ENCODE results near the gene ZFAND3.

Gene ZFAND3

GRCh38 chr6:38078671-38079070 lies 259.1 kb downstream of the ZFAND3 start:
- H3K36me3 ChIP-seq: no peaks in the 10 kb centered on the region; the same call in 1 of the 2 replicates
- no peaks in the 10 kb centered on the region for H3K9me3 ChIP-seq (ENCODE audit: severe bottlenecking)
- no peak overlapping the region for H3K4me3 ChIP-seq (ENCODE audit: low read depth, low read length)
- H3K27ac ChIP-seq: no peak overlapping the region
- TF ChIP-seq CTCF (IDR thresholded peaks at IDR 0.05; ENCODE audit: low read depth, low read length): no peak
- DNase-seq: no peak
- H3K27me3 ChIP-seq (ENCODE audit: insufficient read depth, low read depth, severe bottlenecking): no peaks in the 10 kb centered on the region

- no peak for TF ChIP-seq CTCF (IDR thresholded peaks at IDR 0.05; ENCODE audit: low read depth, low read length)
- H3K4me3 ChIP-seq (ENCODE audit: low read depth, low read length): no peak overlapping the region
- H3K36me3 ChIP-seq: no peaks in the 10 kb centered on the region; the same call in 1 of the 2 replicates
- no peaks in the 10 kb centered on the region for H3K9me3 ChIP-seq (ENCODE audit: severe bottlenecking)
- no peak for DNase-seq
- no peak overlapping the region for H3K27ac ChIP-seq
- no peaks in the 10 kb centered on the region for H3K27me3 ChIP-seq (ENCODE audit: insufficient read depth, low read depth, severe bottlenecking)
These were observed 259.6 kb downstream of the ZFAND3 start for GRCh38 chr6:38079107-38079506.

DNA sequence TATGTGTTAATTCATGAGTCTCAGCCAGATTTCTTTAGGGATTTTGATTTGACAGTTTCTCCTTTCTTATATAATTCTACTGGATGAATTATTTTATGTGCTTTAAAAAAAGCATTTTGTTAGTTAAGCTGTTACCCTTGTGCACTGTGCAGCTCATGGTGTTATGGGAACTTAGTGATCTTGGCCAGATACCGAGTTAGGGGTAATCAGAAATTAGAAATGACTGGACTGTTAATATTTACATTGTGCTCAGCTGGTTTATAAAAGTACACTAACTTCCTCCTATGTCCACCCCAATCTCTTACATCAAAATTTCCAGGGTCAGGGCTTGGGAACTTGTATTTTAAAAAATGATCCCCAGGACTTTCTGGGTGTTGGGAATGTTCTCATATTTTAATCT lies 260.0 kb downstream of the ZFAND3 start:
- TF ChIP-seq CTCF (IDR thresholded peaks at IDR 0.05; ENCODE audit: low read depth, low read length): no peak
- H3K9me3 ChIP-seq (ENCODE audit: severe bottlenecking): no peaks in the 10 kb centered on the region
- H3K27ac ChIP-seq: no peak overlapping the region
- no peaks in the 10 kb centered on the region for H3K27me3 ChIP-seq (ENCODE audit: insufficient read depth, low read depth, severe bottlenecking)
- DNase-seq: no peak
- H3K36me3 ChIP-seq: no peaks in the 10 kb centered on the region; the same call in 1 of the 2 replicates
- no peak overlapping the region for H3K4me3 ChIP-seq (ENCODE audit: low read depth, low read length)

- no peak for TF ChIP-seq CTCF (IDR thresholded peaks at IDR 0.05; ENCODE audit: low read depth, low read length)
- H3K36me3 ChIP-seq: peaks cover 3% of the 10 kb centered on the region; the same call in 1 of the 2 replicates
- H3K9me3 ChIP-seq (ENCODE audit: severe bottlenecking): no peaks in the 10 kb centered on the region
- H3K27ac ChIP-seq: no peak overlapping the region
- no peak overlapping the region for H3K4me3 ChIP-seq (ENCODE audit: low read depth, low read length)
- H3K27me3 ChIP-seq (ENCODE audit: insufficient read depth, low read depth, severe bottlenecking): no peaks in the 10 kb centered on the region
- no peak for DNase-seq
These were observed 260.8 kb downstream of the ZFAND3 start for GRCh38 chr6:38080360-38080759.

- no peak for DNase-seq
- no peak overlapping the region for H3K27ac ChIP-seq
These were observed 261.4 kb downstream of the ZFAND3 start for GRCh38 chr6:38080889-38081288.

More at GRCh38 chr6:38080889-38081288, 261.4 kb downstream of the ZFAND3 start:
- Histone ChIP-seq H3K9me3 (ENCODE audit: severe bottlenecking) (no peaks in the 10 kb centered on the region), H3K27me3 (ENCODE audit: insufficient read depth, low read depth, severe bottlenecking) (no peaks in the 10 kb centered on the region), H3K4me3 (ENCODE audit: low read depth, low read length) (no peak overlapping the region), H3K36me3 (peaks cover 3% of the 10 kb centered on the region)
- no peak for TF ChIP-seq CTCF (IDR thresholded peaks at IDR 0.05; ENCODE audit: low read depth, low read length)

Measured in WERI-Rb-1 (cell line).